GM11168 (cell line): ENCODE data around the gene ATP4A.
"Not testable (repeated sequence)": the region's sequence is repeated elsewhere in the genome, so short reads cannot be mapped to it uniquely, and the experiment has no call there.

ENCODE experiments used
- in situ Hi-C: fragments of 300-500 bp; cut with MboI; formaldehyde crosslinking; loops from one replicate; pipeline ENCODE4 v1.12.0; 2022; ENCODE audit warnings: low sequenced_read_pairs; ENCODE audit not compliant: unreplicated experiment

The ATP4A gene

GRCh38 chr19:35563207-35563829, at the start of gene ATP4A:
ATP4A (minus strand) TSS chr19:35563658; CDS start chr19:35563629, 29 bp downstream.
- in situ Hi-C loops = no loop called here

GRCh38 chr19:35612559-35613321, 49.3 kb upstream of the ATP4A start, which contains the start of gene HAUS5:
HAUS5 (plus strand) TSS chr19:35612735; CDS start chr19:35612795, 60 bp downstream.
- in situ Hi-C loops = no loop called here

GRCh38 chr19:35612224-35612558, 48.7 kb upstream of the ATP4A start:
- in situ Hi-C loops = no loop called here

GRCh38 chr19:35609851-35610353, 46.4 kb upstream of the ATP4A start:
- in situ Hi-C loops = no loop called here

- in situ Hi-C loops = no loop called here
Measured at GRCh38 chr19:35608251-35608650, 44.8 kb upstream of the ATP4A start.

GRCh38 chr19:35607661-35608060, 44.2 kb upstream of the ATP4A start:
- in situ Hi-C loops = no loop called here

- in situ Hi-C loops = not testable (repeated sequence)
Measured at GRCh38 chr19:35607170-35607569, 43.7 kb upstream of the ATP4A start.

- in situ Hi-C loops = not testable (repeated sequence)
Measured at GRCh38 chr19:35604436-35604835, 41.0 kb upstream of the ATP4A start.

GRCh38 chr19:35601971-35602370, 38.5 kb upstream of the ATP4A start:
- in situ Hi-C loops = no loop called here

GRCh38 chr19:35596366-35596999, 33.0 kb upstream of the ATP4A start:
- in situ Hi-C loops = no loop called here

GRCh38 chr19:35595928-35596327, 32.5 kb upstream of the ATP4A start:
- in situ Hi-C loops = no loop called here

- in situ Hi-C loops = not testable (repeated sequence)
Measured at GRCh38 chr19:35595026-35595425, 31.6 kb upstream of the ATP4A start.

- in situ Hi-C loops = no loop called here
Measured at GRCh38 chr19:35592226-35592625, 28.8 kb upstream of the ATP4A start.

- in situ Hi-C loops = no loop called here
Measured at GRCh38 chr19:35590875-35591274, 27.4 kb upstream of the ATP4A start.

GRCh38 chr19:35587321-35587720, 23.9 kb upstream of the ATP4A start:
- in situ Hi-C loops = no loop called here

- in situ Hi-C loops = no loop called here
Measured at GRCh38 chr19:35585848-35586247, 22.4 kb upstream of the ATP4A start, which contains the start of gene PMIS2. PMIS2 (plus strand) TSS chr19:35586173; CDS start chr19:35586260, 87 bp downstream.

GRCh38 chr19:35582760-35583159, 19.3 kb upstream of the ATP4A start:
- in situ Hi-C loops = no loop called here

- in situ Hi-C loops = no loop called here
Measured at GRCh38 chr19:35578707-35579106, 15.2 kb upstream of the ATP4A start.

- in situ Hi-C loops = no loop called here
Measured at GRCh38 chr19:35577918-35578317, 14.5 kb upstream of the ATP4A start.

- in situ Hi-C loops = no loop called here
Measured at GRCh38 chr19:35571406-35571965, 8.0 kb upstream of the ATP4A start.

GRCh38 chr19:35569281-35569781, 5.9 kb upstream of the ATP4A start:
- in situ Hi-C loops = no loop called here
